K562 (cell line): ENCODE measurements around the gene SRGAP3. TPM values are rescaled to one million over a fixed set of nuclear protein-coding genes. Genes with fewer than 3 reads are reported as not detected.

ENCODE experiments used
- ATAC-seq: fragments of 200-7000 bp; cut with Tn5 transposase; 3 replicates; pipeline ENCODE4 v1.9.1; 2020; ENCODE audit warnings: moderate library complexity
- BruUV-seq: library from RNA; stranded (reverse); fragments of 400-500 nt; replicated peaks from 2 replicates; lab custom pipeline; 2021; lab: Mats Ljungman, UMichigan
- CTCF ChIA-PET: fragments of 300-600 bp; formaldehyde crosslinking; extraction: SDS; loops from one replicate; lab custom pipeline; 2021; ENCODE audit warnings: low intra/inter-chr PET ratio; lab: Yijun Ruan, JAX
- POLR2A ChIA-PET: fragments of 300-600, 350-650 bp; sonication (Branson Sonifier 250); formaldehyde crosslinking; extraction: SDS; loops from one replicate; lab custom pipeline; 2021; ENCODE audit warnings: antibody characterized with exemption, inconsistent platforms; lab: Yijun Ruan, JAX
- DNase-seq, 4 experiments: peaks; one replicate each; pipeline versions ENCODE4 v3.0.0 to v3.0.0-alpha.2; 2011 to 2018; ENCODE audit warnings: low spot score in 3 of 4, mixed read lengths in 3 of 4; ENCODE audit errors: extremely low read depth in 1 of 4
- FAIRE-seq: peaks from 2 replicates; lab custom pipeline; 2011; peaks lifted over from hg19 to GRCh38; lab: Jason Lieb, UNC
- H2AFZ ChIP-seq: 2 replicates; pipeline ENCODE4 v1.6.0; 2011; ENCODE audit warnings: low read depth, low read length, control low read depth, inconsistent platforms
- H3K27ac ChIP-seq: fragments of 200-600 bp; 3 replicates; pipeline ENCODE4 v1.8.0; 2011; ENCODE audit warnings: low read depth, mild to moderate bottlenecking, control low read depth, inconsistent platforms, low read length, moderate library complexity, mixed read lengths; ENCODE audit errors: extremely low read depth
- H3K27me3 ChIP-seq, 2 experiments: fragments of 300-600 bp in 1 of 2; 2 replicates in 1 of 2; 3 replicates in 1 of 2; pipeline versions ENCODE4 v1.6.0 to v1.8.0; 2011; ENCODE audit warnings: inconsistent platforms in 2 of 2, low read length in 2 of 2, mild to moderate bottlenecking in 1 of 2, mixed read lengths in 1 of 2, moderate library complexity in 1 of 2; ENCODE audit not compliant: control insufficient read depth in 2 of 2, insufficient read depth in 2 of 2
- H3K36me3 ChIP-seq: fragments of 300-600 bp; 3 replicates; pipeline ENCODE4 v1.8.0; 2011; ENCODE audit warnings: mild to moderate bottlenecking, low read length, inconsistent platforms; ENCODE audit not compliant: control insufficient read depth, insufficient read depth
- H3K4me1 ChIP-seq, 2 experiments: fragments of 200-600 bp in 1 of 2; replicated peaks in 1 of 2; 2 replicates in 1 of 2; 3 replicates in 1 of 2; pipeline versions ENCODE4 v1.5.1 to v1.8.0; 2011; ENCODE audit warnings: inconsistent platforms in 2 of 2, low read length in 2 of 2, mild to moderate bottlenecking in 1 of 2, mixed read lengths in 1 of 2, moderate library complexity in 1 of 2; ENCODE audit not compliant: control insufficient read depth in 2 of 2, insufficient read depth in 2 of 2
- H3K4me2 ChIP-seq: 2 replicates; pipeline ENCODE4 v1.6.1; 2011; ENCODE audit warnings: low read length, control low read depth, inconsistent platforms, mixed read lengths; ENCODE audit not compliant: insufficient read depth
- H3K4me3 ChIP-seq: fragments of 200-600 bp; sonication (generic), shearing (Covaris generic); 2 replicates; pipeline ENCODE4 v1.5.1; 2016; ENCODE audit warnings: control low read depth, inconsistent platforms
- H3K79me2 ChIP-seq: fragments of 200-600 bp; 3 replicates; pipeline ENCODE4 v1.8.0; 2011; ENCODE audit warnings: low read length, inconsistent platforms; ENCODE audit not compliant: control insufficient read depth, insufficient read depth
- H3K9ac ChIP-seq, 2 experiments: 2 replicates each; pipeline versions ENCODE4 v1.6.0 to v1.6.1; 2011; ENCODE audit warnings: low read depth in 2 of 2, low read length in 2 of 2, control low read depth in 1 of 2, inconsistent platforms in 1 of 2, mild to moderate bottlenecking in 1 of 2, mixed read lengths in 1 of 2; ENCODE audit not compliant: insufficient read depth in 1 of 2
- H3K9me1 ChIP-seq: one replicate; pipeline ENCODE4 v1.6.0; 2011; ENCODE audit warnings: inconsistent platforms, mild to moderate bottlenecking, low read length, moderate library complexity; ENCODE audit not compliant: control insufficient read depth, insufficient read depth
- H3K9me3 ChIP-seq: replicated peaks from 2 replicates; pipeline ENCODE4 v1.5.1; 2011; ENCODE audit warnings: low read depth, low read length, inconsistent platforms; ENCODE audit not compliant: control insufficient read depth, insufficient read depth
- H4K20me1 ChIP-seq: replicated peaks from 2 replicates; pipeline ENCODE4 v1.6.1; 2011; ENCODE audit warnings: low read length, inconsistent platforms, mixed read lengths; ENCODE audit not compliant: control insufficient read depth, insufficient read depth
- ARID4B ChIP-seq: sonication (generic); formaldehyde crosslinking; IDR thresholded peaks from 2 replicates; pipeline ENCODE4 v1.8.0; 2022; ENCODE audit warnings: mild to moderate bottlenecking, missing genetic modification reagents
- CHD2 ChIP-seq: IDR thresholded peaks from 2 replicates; pipeline ENCODE4 v1.6.1; 2011; ENCODE audit warnings: low read depth, low read length
- DNMT1 ChIP-seq: fragments of 450-650 bp; IDR thresholded peaks from 2 replicates; pipeline ENCODE4 v1.6.1; 2016; ENCODE audit warnings: antibody characterized with exemption, mild to moderate bottlenecking
- GABPB2 ChIP-seq: fragments of 250-450 bp; sonication (Bioruptor Pico); conservative IDR thresholded peaks from 2 replicates; pipeline ENCODE4 v1.5.1; 2021; ENCODE audit warnings: mild to moderate bottlenecking
- GTF2A2 ChIP-seq: IDR thresholded peaks from 2 replicates; pipeline ENCODE4 v1.6.1; 2016; ENCODE audit warnings: mild to moderate bottlenecking, missing genetic modification characterization, missing compliant biosample characterization
- RAD51 ChIP-seq: fragments of 450-650 bp; IDR thresholded peaks from 2 replicates; pipeline ENCODE4 v1.7.1; 2016; ENCODE audit warnings: low read depth, mild to moderate bottlenecking, borderline replicate concordance
- SIN3A ChIP-seq, 2 experiments: fragments of 150-350 bp in 1 of 2; IDR thresholded peaks; 2 replicates each; pipeline ENCODE4 v1.6.1; 2011 to 2016; ENCODE audit warnings: borderline replicate concordance in 2 of 2, low read depth in 2 of 2, low read length in 2 of 2, mild to moderate bottlenecking in 2 of 2, moderate library complexity in 2 of 2; ENCODE audit not compliant: control insufficient read depth in 1 of 2
- ZNF197 ChIP-seq: fragments of 200-800 bp; sonication (Bioruptor generic); IDR thresholded peaks from 2 replicates; pipeline ENCODE4 v1.6.1; 2016; ENCODE audit warnings: low read depth, missing genetic modification characterization, missing compliant biosample characterization
- ZNF263 ChIP-seq: sonication (generic); formaldehyde crosslinking; IDR thresholded peaks from 2 replicates; pipeline ENCODE4 v1.8.0; 2022; ENCODE audit warnings: mild to moderate bottlenecking, missing genetic modification reagents, borderline replicate concordance
- ZNF354B ChIP-seq: fragments of 250-450 bp; sonication (Bioruptor Pico); IDR thresholded peaks from 2 replicates; pipeline ENCODE4 v1.4.0; 2020
- WGBS: fragments of 100-300 bp; shearing (Covaris generic); methylation state at CpG from one replicate; pipeline ENCODE4 v1.1.6; 2016; ENCODE audit warnings: low coverage, mixed read lengths; ENCODE audit not compliant: insufficient coverage; ENCODE audit errors: missing lambda C conversion rate; 5-methylcytosine and 5-hydroxymethylcytosine counted together
- in situ Hi-C: fragments of 300-500 bp; cut with MboI; formaldehyde crosslinking; loops from 4 replicates; pipeline ENCODE4 v1.15.0; 2018; ENCODE audit warnings: inconsistent platforms, mixed read lengths
- intact Hi-C: fragments of 100-400 bp; cut with micrococcal nuclease; formaldehyde crosslinking; loops from 2 replicates; pipeline ENCODE4 v1.14.2; 2022
- polyA plus RNA-seq, 8 experiments: library from polyadenylated mRNA; depleted of rRNA in 4 of 8; stranded (reverse) in 5 of 8; unstranded in 3 of 8; fragments of >200 nt; fragmentation: Nextera tagmentation in 2 of 8; fragmentation: Illumina TruSeq in 1 of 8; extraction: Ambion mirVana in 2 of 8; extraction: Trizol in 1 of 8; gene quantifications; 2 replicates each; pipeline versions ENCODE4 v1.2.1 to v1.2.3, GENCODE V29; 2011 to 2014; ENCODE audit warnings: inconsistent platforms in 1 of 8, missing spikeins in 1 of 8
- total RNA-seq, 7 experiments: library from RNA; depleted of rRNA in 6 of 7; stranded (reverse); fragments of >200 nt in 6 of 7; fragmentation: Illumina TruSeq in 2 of 7; extraction: Trizol in 2 of 7; gene quantifications; 2 replicates each; pipeline versions ENCODE4 v1.2.1 to v1.2.3, GENCODE V29; 2011 to 2021; ENCODE audit warnings: low replicate concordance in 1 of 7
- TF ChIP-seq, protein P1 (sequence below): fragments of 250-450 bp; sonication (Bioruptor Pico); IDR thresholded peaks from 2 replicates; pipeline ENCODE4 v1.5.0; 2021

Gene SRGAP3
- total and polyA plus RNA-seq, 9 of the 15 experiments (the other 6 are each of a cell fraction or from before 2014, with no cell fraction given): 0.11 to 0.85 (median 0.35) TPM; not detected in 2

GRCh38 chr3:9170851-9171160, 78.6 kb downstream of the SRGAP3 start:
- Histone ChIP-seq H3K4me3 (no peak overlapping the region), H3K79me2 (no peaks in the 10 kb centered on the region), H3K9me3 (no peaks in the 10 kb centered on the region), H3K27me3 (peaks cover 29 to 66% of the 10 kb centered on the region in 2 experiments), H3K4me2 (no peak overlapping the region), H3K36me3 (no peaks in the 10 kb centered on the region), H2AFZ (no peak overlapping the region), H3K9ac (peak overlapping the region in 1 of 2 experiments; percentile 29; a peak in 1 of 4 replicates), H3K4me1 (no peaks in the 10 kb centered on the region), H3K27ac (no peak overlapping the region), H3K9me1 (no peaks in the 10 kb centered on the region), H4K20me1 (no peaks in the 10 kb centered on the region; the same call in 1 of the 2 replicates)
- no TSS peak for BruUV-seq
- ChIA-PET POLR2A (no interaction called here), CTCF (no interaction called here)
- 1% methylated on average over 5 of the region's 5 CpGs for WGBS
- ATAC-seq (peak; percentile 30; the same call in 1 of the 3 replicates), DNase-seq (no peak), FAIRE-seq (no peak)
- intact Hi-C loops (loop anchor here (1.0 kb wide), 1 partner anchor 22 kb away; no protein-coding TSS in a partner anchor), in situ Hi-C loops (no loop called here)
- TF ChIP-seq SIN3A (IDR thresholded peaks at IDR 0.05; ENCODE audit: borderline replicate concordance in 2 of 2, control insufficient read depth in 1 of 2, low read depth in 2 of 2, low read length in 2 of 2) (no peak), ARID4B (CRISPR knock-in tag) (no peak), GABPB2 (CRISPR knock-in tag) (no peak), DNMT1 (no peak), CHD2 (no peak), ZNF197 (CRISPR knock-in tag) (no peak), ZNF354B (no peak), RAD51 (no peak), GTF2A2 (tag) (no peak), ZNF263 (no peak)
- TF ChIP-seq, protein P1, sequence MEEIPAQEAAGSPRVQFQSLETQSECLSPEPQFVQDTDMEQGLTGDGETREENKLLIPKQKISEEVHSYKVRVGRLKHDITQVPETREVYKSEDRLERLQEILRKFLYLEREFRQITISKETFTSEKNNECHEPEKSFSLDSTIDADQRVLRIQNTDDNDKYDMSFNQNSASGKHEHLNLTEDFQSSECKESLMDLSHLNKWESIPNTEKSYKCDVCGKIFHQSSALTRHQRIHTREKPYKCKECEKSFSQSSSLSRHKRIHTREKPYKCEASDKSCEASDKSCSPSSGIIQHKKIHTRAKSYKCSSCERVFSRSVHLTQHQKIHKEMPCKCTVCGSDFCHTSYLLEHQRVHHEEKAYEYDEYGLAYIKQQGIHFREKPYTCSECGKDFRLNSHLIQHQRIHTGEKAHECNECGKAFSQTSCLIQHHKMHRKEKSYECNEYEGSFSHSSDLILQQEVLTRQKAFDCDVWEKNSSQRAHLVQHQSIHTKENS (CRISPR knock-in tag): no peak
